Stimulated activated CD8-positive, alpha-beta memory T cell treated with anti-CD3 and anti-CD28 coated beads, Interleukin-4, amount 100 ng/mL, for 48 hours (primary cell): ENCODE results near the gene ASPSCR1.

Source experiments
- DNase-seq: peaks from one replicate; pipeline ENCODE4 v3.0.0-alpha.2; 2020

Gene ASPSCR1

DNA sequence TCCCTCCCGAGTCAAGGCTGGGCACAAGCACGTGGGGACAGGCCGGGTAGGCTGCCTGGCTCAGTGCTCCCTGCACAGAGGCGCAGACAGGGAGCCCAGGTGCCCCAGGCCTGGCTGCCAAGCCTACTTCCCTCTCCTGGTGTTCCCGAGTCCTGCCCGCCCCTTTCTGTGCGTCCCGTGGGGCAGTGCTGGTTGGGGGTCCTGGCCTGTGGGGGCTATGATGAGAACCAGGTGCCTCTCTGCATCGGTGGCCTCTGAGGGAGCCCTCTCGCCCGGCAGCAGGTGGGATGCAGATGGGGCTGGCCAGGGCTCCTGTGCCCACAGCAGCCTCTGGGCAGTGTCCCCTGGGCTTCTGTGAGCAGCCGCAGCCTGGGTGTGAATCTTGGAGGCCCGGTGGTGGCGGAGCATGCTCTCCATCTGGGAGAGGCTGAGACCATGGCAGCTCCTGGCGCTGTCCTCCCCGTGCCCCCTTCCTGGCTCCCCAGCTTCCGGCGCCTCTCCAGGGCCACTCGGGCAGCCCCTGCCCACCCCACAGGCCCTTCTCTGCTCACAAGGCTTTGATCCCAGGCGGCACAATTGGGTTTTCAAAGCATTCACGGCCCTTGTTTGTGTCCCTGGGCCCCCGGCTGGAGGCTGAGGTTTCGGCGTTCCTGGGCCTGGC lies 38.0 kb downstream of the ASPSCR1 start:
- DNase-seq: no peak

DNA sequence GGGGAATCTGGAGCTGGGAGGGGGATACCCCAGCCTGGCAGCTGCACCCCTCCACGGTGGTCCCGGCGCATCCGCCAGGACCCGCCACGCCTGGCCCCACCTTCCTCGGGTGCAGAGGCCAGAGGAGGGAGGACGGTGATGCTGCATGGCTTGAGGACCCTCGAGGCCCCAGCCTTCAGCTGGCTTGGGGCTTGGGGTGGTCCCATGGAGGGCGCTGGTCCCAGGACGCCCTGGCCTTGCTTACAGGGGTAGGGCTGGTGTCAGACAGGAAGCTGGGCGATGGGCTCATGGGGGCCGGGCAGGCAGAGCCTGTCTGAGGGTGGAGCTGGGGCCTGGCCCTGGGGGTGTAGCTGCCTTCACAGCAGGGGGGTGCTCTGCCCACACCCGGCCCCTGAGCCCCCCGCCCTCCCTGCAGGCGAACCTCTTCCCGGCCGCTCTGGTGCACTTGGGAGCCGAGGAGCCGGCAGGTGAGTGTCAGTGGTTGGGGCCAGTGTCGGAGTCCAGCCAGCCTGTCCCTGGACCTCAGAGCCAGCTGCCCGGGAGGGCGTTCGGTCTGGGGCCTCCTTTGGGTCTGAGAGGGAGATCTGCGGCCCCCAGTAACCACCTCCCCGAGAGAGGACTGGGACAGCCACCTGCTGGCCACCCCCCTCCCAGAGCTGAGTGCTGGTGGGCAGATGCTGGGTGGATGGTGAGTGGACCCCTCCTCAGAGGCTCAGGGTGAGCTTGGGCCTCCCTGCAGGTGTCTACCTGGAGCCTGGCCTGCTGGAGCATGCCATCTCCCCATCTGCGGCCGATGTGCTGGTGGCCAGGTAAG lies 38.8 kb downstream of the ASPSCR1 start:
- DNase-seq: no peak

- no peak for DNase-seq
These were observed 39.5 kb downstream of the ASPSCR1 start for GRCh38 chr17:82016875-82017459.

DNA sequence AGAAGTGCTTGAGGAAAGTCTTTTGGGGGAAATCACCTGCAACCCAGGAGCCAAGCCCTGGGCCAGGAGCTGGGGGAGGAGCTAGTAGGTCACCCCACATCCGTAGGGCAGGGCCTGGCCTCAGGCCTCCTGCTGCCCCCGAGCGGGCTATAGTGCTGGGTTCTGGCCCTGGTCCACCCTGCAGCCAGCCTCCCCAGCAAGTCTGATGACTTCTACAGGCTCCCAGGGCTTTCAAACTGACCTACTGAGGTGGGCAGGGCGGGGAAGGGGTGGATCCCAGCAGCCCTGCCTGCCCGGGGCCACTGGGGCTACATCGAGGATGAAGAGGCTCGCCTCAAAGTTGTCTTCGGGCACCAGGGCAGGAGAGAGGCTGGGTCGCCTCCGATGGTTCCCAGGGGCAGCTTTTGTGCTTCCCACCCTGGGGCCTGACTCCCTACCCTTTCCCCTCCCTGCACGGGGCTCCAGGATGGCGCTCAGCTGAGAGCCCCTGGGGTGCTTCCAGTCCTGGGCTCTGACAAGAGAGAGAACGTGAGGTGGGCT lies 40.3 kb downstream of the ASPSCR1 start:
- no peak for DNase-seq

- no peak for DNase-seq
These were observed 40.9 kb downstream of the ASPSCR1 start for GRCh38 chr17:82018152-82018988.

DNA sequence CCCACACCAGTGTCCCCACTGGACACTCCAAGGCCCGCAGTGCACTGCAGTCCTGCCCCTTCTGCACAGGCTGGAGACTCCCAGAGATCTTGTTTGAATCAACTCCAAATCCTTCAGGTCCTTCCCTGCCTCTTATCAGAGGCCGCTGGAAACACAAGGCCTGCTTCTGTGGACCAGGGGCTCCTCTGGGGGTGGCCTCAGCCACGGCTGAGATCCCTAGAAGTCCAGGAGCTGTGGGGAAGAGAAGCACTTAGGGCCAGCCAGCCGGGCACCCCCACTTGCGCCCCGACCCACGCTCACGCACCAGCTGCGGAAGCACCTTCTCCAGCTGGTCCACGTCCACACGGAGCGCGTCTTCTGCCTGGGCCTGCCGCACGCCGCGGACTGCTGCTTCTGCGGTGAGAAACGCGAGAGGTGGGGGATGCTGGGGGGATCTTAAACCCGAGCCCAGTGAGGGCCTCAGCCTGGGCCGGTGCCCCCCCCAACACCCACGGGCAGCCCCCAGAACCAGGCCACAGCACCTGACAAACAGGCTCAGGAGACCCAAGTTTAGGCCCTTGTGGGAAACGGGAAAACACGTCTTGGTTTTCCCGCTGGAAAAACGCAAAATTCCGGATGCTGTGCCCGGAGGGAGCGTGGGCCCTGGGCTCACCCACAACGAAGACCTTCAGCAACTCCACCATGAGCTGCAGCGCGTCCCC lies 41.7 kb downstream of the ASPSCR1 start:
- no peak for DNase-seq

- peak; percentile 90 for DNase-seq
These were observed 42.5 kb downstream of the ASPSCR1 start for GRCh38 chr17:82019690-82020571.

DNA sequence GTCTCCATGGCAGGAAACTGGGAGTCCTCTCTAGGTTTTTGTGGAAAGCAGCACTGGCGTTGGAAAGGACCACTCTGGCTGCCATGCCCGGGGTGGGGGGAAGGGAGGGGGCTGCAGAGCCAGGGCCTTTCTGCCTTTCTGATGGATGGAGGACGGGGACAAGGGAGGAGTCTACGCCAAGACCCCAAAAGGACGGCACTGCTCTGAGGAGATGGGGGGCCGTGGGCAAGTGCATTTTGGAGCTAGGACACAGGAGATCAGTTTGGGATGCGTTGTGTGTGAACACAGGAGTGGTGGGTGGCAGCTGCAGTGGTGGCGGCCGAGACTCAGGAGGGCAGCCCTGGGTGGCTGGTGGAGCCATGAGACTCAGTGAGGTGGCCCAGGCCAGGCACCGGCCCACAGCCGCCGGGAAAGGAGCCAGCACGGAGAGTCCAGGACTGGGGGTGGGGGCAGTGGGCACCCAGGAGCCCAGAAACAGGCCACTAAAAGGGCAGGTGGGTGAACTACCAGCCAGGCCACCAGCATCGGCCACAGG lies 43.2 kb downstream of the ASPSCR1 start:
- no peak for DNase-seq

DNA sequence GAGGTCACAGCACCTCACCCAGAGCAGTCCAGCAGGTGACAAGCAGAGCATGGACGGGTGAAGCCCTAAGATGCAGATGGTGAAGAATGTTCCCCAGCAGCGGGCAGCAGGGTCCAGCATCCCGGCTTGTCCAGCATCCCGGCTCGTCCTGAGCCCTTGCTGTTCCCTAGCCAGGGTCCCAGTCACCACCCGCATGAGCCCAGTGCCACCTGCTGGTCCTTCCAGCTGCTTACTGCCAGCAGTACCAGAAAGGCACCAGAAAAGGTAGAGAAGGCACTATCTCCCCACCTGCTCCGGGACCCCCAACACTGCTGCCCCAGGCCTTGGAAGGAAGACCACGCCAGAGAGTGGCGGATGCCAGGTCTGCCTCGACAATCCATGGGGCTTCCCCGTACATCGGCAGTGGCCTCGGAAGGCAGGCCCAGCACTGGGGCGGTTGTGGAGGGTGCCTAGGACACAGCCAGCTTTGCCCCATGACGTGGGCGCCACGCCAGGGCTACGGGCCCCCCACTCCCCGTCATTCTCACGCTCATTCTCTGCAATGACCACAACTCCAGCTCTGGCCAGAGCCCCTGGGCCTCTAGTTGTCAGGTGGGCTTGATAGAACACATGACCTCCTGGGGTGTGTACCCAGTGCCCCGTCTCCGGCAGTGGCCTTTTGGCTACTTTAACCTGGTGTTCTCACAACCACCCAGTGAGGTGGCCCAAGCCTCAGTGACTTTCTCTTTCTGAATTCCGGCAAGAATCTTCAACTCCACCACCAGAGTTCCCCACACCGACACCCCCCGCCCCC lies 43.9 kb downstream of the ASPSCR1 start:
- peak; percentile 73 for DNase-seq

DNA sequence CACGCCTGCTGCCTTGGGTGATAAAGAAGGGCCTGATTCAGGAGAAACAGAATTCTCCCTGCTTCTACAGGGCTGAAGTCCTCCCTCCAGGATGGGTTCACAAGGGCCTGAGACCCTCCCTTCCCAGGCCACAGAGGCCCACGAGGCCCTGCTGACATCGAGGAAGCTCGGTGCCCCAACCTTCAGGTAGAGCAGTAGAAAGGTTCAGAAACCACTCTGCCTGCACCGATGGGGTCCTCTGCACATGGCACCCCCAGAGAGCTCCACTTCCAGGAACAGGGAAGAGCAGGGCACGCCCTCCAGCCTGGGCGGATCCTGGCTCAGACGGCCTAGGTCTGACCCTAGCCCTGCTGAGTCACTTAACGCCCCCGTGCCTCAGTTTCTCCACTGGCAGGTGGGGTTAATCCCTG lies 44.5 kb downstream of the ASPSCR1 start:
- peak; percentile 47 for DNase-seq

GRCh38 chr17:82022310-82022980 lies 45.0 kb downstream of the ASPSCR1 start, which contains the start of gene CENPX:
CENPX (minus strand) TSS chr17:82022878; CDS start chr17:82022861, 17 bp downstream.
- DNase-seq: no peak

- DNase-seq: peak; percentile 100
These were observed 45.6 kb downstream of the ASPSCR1 start, which contains the start of gene LRRC45 for GRCh38 chr17:82022981-82023446. LRRC45 (plus strand) TSS chr17:82023305; CDS start chr17:82023644, 339 bp downstream.

DNA sequence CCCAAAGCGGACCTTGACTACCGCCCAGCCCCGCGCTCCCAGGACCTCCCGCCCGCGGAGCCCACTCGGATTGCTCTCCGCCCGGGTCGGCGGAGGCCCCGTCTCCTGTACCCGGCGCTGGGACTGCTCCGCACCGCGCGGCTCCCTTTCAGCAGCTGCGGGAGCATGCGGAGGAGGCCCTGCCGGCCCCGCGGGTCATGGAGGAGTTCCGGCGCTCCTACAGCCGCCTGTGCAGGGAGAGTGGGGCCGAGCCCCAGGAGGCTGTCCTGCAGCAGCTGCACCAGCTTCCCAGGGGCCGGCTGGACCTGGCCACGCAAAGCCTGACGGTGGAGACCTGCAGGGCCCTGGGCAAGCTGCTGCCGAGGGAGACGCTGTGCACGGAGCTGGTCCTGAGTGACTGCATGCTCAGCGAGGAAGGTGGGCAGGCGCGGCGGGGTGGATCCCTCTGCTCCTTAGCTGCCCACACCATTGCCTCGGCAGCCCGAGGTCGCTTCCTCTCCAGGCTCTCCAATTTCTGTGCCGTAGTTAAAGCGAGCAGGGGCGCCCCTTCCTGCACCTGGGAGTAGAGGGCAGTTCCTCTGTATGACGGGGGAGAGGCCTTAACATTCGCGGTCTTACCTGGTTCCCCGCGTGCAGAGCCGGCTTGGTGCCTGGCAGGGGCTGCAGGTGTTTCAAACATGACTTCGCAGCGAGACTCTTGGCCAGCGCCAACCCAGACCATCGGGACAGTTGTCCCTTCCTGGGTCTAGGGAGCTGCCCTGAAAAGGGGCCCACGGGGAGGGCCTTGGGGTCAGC lies 46.2 kb downstream of the ASPSCR1 start:
- DNase-seq: peak; percentile 55

GRCh38 chr17:82024859-82025258 lies 47.4 kb downstream of the ASPSCR1 start:
- no peak for DNase-seq

DNA sequence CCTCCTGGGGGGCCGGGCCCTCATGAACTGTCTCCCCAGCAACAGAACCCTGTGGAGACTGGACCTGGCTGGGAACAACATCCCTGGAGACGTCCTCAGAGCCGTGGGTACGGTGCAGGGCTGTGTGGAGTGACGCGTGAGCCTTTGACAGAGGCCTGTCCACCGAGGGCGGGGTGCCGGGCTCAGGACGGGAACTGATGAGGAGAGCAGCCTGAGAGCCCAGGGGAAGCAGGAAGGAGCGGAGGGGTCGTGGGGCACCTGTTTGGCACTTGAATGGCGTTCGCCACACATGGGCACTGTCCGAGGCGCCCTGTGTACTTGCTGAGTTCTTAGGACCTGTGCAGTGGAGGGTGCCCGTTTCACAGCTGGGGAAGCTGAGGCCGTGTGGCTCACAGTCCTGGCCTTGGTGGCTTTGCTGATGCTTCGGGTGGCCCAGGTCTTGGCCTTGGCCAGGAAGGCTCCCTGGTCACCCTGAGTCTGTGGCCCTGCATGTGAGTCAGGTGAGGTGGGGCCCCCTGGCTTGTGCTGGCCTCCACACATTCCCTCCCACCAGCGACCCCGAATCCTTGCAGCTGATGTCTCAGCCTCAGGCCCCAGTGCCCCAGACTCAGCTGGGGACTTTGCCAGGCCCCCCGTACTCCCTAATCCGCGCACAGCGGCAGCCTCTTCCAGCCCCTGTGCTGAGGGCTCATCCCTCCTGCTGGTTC lies 48.1 kb downstream of the ASPSCR1 start:
- no peak for DNase-seq

- DNase-seq: no peak
These were observed 50.8 kb downstream of the ASPSCR1 start for GRCh38 chr17:82028246-82028645.

DNA sequence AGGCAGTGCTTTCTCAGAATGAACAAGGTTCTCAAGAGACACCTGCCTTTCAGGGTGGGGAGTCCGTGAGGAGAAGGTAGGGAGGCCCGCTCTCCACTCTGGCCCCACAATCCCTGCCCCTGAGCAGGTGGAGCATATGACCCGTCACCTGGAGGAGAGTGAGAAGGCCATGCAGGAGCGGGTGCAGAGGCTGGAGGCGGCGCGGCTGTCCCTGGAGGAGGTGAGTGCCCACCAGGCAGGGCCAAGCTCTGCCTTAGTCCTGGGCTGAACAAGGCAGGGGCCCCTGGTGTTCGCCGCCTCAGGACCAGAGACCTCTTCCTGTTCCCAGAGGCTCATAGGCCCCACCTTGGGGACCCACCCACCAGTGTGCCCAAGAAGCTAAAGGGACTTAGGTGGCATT lies 51.5 kb downstream of the ASPSCR1 start:
- DNase-seq: no peak
